WTC11 (cell line): Measurements from ENCODE around the gene HP1BP3.

Source experiments
- CTCF ChIP-seq: fragments of 200-600 bp; IDR thresholded peaks from 2 replicates; pipeline ENCODE4 v1.8.0; 2022; ENCODE audit warnings: antibody characterized with exemption
- ZNF512 ChIP-seq: sonication (generic); formaldehyde crosslinking; IDR thresholded peaks from 2 replicates; pipeline ENCODE4 v1.8.1; 2022; ENCODE audit warnings: missing genetic modification reagents, borderline replicate concordance

DNA sequence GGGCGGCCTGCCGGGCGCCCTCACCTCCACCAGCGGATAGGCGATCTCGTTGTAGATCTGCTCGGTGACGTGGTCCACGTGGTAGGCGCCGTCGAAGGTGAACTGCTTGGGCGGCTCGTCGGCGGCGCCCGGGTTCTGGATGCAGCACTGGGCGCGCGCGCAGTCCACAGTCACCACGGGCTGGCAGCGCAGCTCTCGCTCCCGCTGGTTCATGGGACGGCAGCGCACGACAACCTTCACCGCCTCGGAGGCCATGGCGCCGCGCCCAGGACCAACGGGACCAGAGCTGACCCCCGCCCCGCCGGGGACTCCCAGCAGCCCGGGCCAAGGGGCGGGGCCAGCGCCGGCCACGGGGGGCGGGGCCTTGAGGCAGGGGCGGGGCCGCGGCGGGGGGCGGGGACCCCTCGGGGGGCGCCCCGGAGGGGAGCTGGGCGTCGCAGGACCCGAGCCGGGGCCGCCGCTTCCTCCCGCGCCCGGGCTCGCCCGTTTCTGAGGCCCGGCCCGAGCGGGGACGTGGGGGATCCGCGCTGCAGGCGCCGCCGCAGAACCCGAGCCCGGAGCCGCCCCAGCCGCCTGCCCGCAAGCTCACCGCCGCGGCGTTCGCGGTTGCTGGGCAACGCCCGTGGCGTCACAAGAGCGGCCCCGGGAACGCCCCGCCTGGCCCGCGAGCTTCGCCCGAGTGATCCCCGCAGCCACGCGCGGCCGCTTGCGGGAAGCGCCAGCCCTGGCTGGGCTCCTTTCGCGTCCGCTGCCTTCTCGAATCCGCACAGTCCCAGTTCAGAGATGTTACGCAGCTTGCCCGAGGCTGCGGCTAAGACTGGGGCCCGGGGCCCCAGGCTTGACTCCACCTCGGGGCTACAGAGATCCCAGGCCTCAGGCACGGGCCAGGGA, 69.4 kb downstream of the HP1BP3 start, which contains the start of gene KIF17:
- TF ChIP-seq CTCF (no peak), ZNF512 (CRISPR knock-in tag) (no peak)
